Activated naive CD8-positive, alpha-beta T cell treated with anti-CD3 and anti-CD28 coated beads, Interleukin-2, amount 50 U/mL, for 24 hours (primary cell): Measurements from ENCODE around the gene TTC36.

Experiments used
- ATAC-seq: fragments of 150-1000 bp; cut with Tn5 transposase; one replicate; pipeline ENCODE4 v1.10.0; 2021
- DNase-seq: peaks from one replicate; pipeline ENCODE4 v3.0.0; 2021
- H3K27ac Mint-ChIP-seq: one replicate; pipeline ENCODE4 v1.8.0; 2021; ENCODE audit warnings: mild to moderate bottlenecking, mixed read lengths
- H3K27me3 Mint-ChIP-seq: one replicate; pipeline ENCODE4 v1.8.0; 2021; ENCODE audit warnings: mixed read lengths
- H3K36me3 Mint-ChIP-seq: one replicate; pipeline ENCODE4 v1.8.0; 2021; ENCODE audit warnings: low read depth, mixed read lengths
- H3K4me1 Mint-ChIP-seq: one replicate; pipeline ENCODE4 v1.8.0; 2021; ENCODE audit warnings: mixed read lengths
- H3K4me3 Mint-ChIP-seq: one replicate; pipeline ENCODE4 v1.8.0; 2021; ENCODE audit warnings: mild to moderate bottlenecking, moderate library complexity, mixed read lengths
- H3K9me3 Mint-ChIP-seq: one replicate; pipeline ENCODE4 v1.8.0; 2021; ENCODE audit warnings: mixed read lengths

TTC36 gene

DNA sequence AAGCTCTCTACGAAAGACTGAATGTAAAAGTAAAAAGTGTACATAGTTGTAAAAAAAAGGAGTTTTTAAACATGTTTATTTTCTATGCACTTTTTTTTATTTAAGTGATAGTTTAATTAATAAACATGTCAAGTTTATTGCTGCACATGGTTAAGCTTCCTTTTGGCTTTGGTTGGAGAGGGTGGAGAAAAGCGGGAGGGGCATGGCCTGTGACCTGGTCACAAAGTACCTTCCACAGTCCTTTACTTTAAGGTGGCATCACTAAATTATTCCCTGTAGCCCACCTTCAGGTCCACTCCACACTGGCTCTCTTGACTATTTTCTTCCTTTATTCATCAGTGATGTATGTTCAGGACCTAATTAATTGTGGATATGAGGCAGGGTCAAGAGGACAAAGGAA, 586 bp upstream of the TTC36 start:
- DNase-seq (no peak), ATAC-seq (no peak)
- no peaks in the 10 kb centered on the region for H3K27me3 Mint-ChIP-seq
- no peak overlapping the region for H3K4me3 Mint-ChIP-seq
- H3K4me1 Mint-ChIP-seq, result peaks cover 17% of the 10 kb centered on the region
- H3K9me3 Mint-ChIP-seq, result no peaks in the 10 kb centered on the region
- H3K36me3 Mint-ChIP-seq, result peaks cover 9% of the 10 kb centered on the region
- no peak overlapping the region for H3K27ac Mint-ChIP-seq

DNA sequence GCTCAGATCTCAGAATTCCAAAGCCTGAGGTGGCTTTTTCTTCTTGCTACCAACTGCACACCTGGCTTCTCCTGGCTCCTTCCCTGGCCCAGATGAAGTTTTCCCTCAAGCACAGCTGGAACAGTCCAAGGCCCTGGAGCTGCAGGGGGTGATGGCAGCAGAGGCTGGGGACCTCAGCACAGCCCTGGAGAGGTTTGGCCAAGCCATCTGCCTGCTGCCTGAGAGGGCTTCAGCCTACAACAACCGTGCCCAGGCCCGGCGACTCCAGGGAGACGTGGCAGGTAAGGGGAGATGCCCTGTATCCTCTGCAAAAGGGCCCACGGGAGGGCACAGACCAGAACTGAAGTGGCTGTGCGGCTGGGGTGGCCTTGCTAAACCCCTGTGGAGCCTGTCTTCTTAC, 1.2 kb downstream of the TTC36 start:
- Mint-ChIP-seq H3K36me3 (peaks cover 6% of the 10 kb centered on the region), H3K9me3 (no peaks in the 10 kb centered on the region), H3K4me3 (no peak overlapping the region), H3K27ac (no peak overlapping the region), H3K27me3 (no peaks in the 10 kb centered on the region), H3K4me1 (peaks cover 20% of the 10 kb centered on the region)
- ATAC-seq, result no peak
- no peak for DNase-seq

DNA sequence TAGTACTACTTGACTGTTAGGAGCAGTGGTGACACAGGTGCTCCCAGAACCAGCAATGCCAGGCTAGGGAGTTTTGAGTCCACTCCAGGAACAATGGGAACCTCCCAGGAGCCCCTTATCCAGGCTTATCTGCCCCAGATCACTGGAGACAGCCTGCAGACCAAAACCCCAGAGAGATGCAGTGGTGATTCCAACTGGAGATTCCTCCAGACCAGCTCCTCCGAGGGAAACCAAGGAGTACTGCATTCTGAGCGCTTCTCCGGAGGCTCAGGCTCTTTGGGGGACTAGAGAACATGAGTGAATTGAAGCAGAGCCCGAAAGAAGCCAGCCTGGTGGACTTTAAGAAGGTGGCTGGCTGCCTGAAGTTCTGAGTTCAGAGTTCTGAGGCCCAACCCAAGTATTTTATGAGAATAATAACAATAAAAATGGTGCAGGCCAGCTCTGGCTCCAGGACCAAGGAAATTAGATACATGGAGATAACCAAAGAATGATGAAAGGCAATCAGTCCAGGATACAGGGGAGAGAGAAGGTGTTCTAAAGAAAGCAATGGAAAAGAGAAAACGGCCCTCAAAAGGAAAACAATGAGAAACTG, 2.4 kb downstream of the TTC36 start:
- no peak for DNase-seq
- ATAC-seq, result no peak
- Mint-ChIP-seq H3K36me3 (peaks cover 6% of the 10 kb centered on the region), H3K4me3 (peak overlapping the region; percentile 89), H3K4me1 (peaks cover 20% of the 10 kb centered on the region), H3K27ac (peak overlapping the region; percentile 9), H3K9me3 (no peaks in the 10 kb centered on the region), H3K27me3 (no peaks in the 10 kb centered on the region)

DNA sequence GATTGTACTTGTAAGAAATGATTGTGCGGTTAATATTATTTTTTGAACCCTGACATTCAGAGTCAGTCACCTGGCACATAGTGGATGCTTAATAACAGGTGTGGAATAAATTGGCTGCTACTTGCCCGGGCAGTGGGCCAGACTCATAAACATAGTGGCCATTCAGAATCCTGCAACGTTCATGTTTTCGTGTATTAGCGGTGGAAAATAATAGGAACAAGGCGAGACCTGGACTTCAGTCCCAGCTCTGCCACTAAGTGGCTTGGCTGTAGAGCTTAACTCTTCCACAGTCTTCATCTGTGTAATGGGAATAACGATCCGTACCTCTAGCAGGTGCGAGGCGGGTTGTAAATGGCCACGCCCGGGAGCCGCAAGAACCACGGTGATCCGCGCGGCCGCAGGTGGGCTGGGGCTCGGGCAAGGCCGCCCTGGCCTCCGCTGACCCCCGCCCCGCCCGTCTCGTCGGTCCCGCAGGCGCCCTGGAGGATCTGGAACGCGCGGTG, 3.0 kb downstream of the TTC36 start:
- H3K36me3 Mint-ChIP-seq, result peaks cover 2% of the 10 kb centered on the region
- no peaks in the 10 kb centered on the region for H3K27me3 Mint-ChIP-seq
- H3K27ac Mint-ChIP-seq, result peak overlapping the region; percentile 43
- ATAC-seq (no peak), DNase-seq (no peak)
- H3K4me1 Mint-ChIP-seq, result peaks cover 20% of the 10 kb centered on the region
- H3K4me3 Mint-ChIP-seq, result peak overlapping the region; percentile 89
- H3K9me3 Mint-ChIP-seq, result no peaks in the 10 kb centered on the region

DNA sequence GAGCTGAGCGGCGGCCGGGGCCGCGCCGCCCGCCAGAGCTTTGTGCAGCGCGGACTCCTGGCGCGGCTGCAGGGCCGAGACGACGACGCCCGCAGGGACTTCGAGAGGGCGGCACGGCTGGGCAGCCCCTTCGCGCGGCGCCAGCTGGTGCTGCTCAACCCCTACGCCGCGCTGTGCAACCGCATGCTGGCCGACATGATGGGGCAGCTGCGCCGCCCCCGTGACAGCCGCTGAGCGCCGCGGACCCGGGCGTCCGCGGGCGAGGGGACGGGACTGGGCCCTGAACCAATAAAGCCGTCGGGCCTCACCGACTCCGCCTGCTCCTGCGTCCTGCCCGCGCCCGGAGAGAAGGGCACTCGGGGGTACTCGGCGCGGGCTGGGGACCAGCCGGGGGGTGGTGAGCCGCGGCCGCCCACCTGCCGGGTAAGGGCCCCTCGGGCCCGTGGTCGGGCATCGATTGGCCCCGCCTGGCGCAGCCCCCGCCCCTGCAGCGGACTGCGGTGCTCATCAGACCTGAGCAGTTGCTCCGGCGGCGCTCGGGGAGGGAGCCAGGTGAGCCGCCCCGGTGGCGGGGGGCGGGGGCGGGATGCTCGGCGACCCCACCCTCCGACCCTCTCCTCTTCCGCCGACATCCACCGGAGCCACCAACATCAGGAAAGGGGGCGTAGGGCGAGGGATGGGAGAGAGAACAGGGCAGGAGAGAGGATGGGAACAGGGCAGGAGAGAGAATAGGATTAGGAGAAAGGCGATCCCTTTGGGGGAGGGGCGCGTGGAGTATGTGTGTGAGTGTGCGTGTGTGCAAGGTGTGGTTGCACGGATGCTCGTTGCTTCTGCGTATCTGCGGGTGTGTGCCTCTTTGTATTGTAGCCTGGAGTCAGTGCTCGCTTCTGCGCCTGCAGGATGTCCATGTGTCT, 3.7 kb downstream of the TTC36 start, which contains the start of gene TMEM25:
TMEM25 (plus strand) TSS at position 510 of the 914 bp plus-strand sequence. CDS start 610 bp downstream, outside the sequence.
- Mint-ChIP-seq H3K36me3 (peaks cover 2% of the 10 kb centered on the region), H3K27ac (peak within 1 kb of the TSS; percentile 83)
- DNase-seq, result peak; percentile 76

GRCh38 chr11:118531597-118532084, 4.4 kb downstream of the TTC36 start:
- ATAC-seq (peak; percentile 9), DNase-seq (peak; percentile 16)
- Mint-ChIP-seq H3K4me3 (peak overlapping the region; percentile 89), H3K9me3 (no peaks in the 10 kb centered on the region), H3K36me3 (peaks cover 2% of the 10 kb centered on the region), H3K27ac (peak overlapping the region; percentile 83), H3K27me3 (no peaks in the 10 kb centered on the region), H3K4me1 (peaks cover 20% of the 10 kb centered on the region)

More for the DNA sequence above, 3.7 kb downstream of the TTC36 start, which contains the start of gene TMEM25:
- H3K4me1 Mint-ChIP-seq, result peaks cover 20% of the 10 kb centered on the region
- no peaks in the 10 kb centered on the region for H3K9me3 Mint-ChIP-seq
- H3K4me3 Mint-ChIP-seq, result peak within 1 kb of the TSS; percentile 89
- H3K27me3 Mint-ChIP-seq, result no peaks in the 10 kb centered on the region
- ATAC-seq, result peak; percentile 82

- Mint-ChIP-seq H3K4me1 (peaks cover 20% of the 10 kb centered on the region), H3K27ac (no peak overlapping the region), H3K9me3 (no peaks in the 10 kb centered on the region), H3K36me3 (peaks cover 2% of the 10 kb centered on the region), H3K4me3 (peak overlapping the region; percentile 89), H3K27me3 (no peaks in the 10 kb centered on the region)
- no peak for DNase-seq
- no peak for ATAC-seq
These were observed 4.8 kb downstream of the TTC36 start for GRCh38 chr11:118532091-118532490.

- DNase-seq, result no peak
- ATAC-seq, result no peak
- Mint-ChIP-seq H3K4me1 (peaks cover 20% of the 10 kb centered on the region), H3K36me3 (peaks cover 2% of the 10 kb centered on the region), H3K27me3 (no peaks in the 10 kb centered on the region), H3K9me3 (no peaks in the 10 kb centered on the region), H3K4me3 (no peak overlapping the region), H3K27ac (no peak overlapping the region)
These were observed 5.8 kb downstream of the TTC36 start for GRCh38 chr11:118532852-118533768.

- DNase-seq, result no peak
- Mint-ChIP-seq H3K4me1 (peaks cover 19% of the 10 kb centered on the region), H3K4me3 (no peak overlapping the region), H3K27me3 (no peaks in the 10 kb centered on the region), H3K9me3 (no peaks in the 10 kb centered on the region), H3K36me3 (peaks cover 2% of the 10 kb centered on the region), H3K27ac (no peak overlapping the region)
- ATAC-seq, result no peak
These were observed 6.8 kb downstream of the TTC36 start for GRCh38 chr11:118533769-118534729.

DNA sequence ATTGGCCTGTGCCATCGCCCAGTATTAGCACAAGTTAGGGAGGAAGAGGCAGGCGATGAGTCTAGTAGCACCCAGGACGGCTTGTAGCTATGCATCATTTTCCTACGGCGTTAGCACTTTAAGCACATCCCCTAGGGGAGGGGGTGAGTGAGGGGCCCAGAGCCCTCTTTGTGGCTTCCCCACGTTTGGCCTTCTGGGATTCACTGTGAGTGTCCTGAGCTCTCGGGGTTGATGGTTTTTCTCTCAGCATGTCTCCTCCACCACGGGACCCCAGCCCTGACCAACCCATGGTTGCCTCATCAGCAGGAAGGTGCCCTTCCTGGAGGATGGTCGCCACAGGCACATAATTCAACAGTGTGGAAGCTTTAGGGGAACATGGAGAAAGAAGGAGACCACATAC, 8.0 kb downstream of the TTC36 start:
- no peak for ATAC-seq
- H3K4me3 Mint-ChIP-seq, result no peak overlapping the region
- H3K9me3 Mint-ChIP-seq, result no peaks in the 10 kb centered on the region
- DNase-seq, result no peak
- no peak overlapping the region for H3K27ac Mint-ChIP-seq
- no peaks in the 10 kb centered on the region for H3K36me3 Mint-ChIP-seq
- peaks cover 8% of the 10 kb centered on the region for H3K4me1 Mint-ChIP-seq
- no peaks in the 10 kb centered on the region for H3K27me3 Mint-ChIP-seq

- H3K36me3 Mint-ChIP-seq, result no peaks in the 10 kb centered on the region
- no peaks in the 10 kb centered on the region for H3K27me3 Mint-ChIP-seq
- no peak overlapping the region for H3K27ac Mint-ChIP-seq
- H3K4me1 Mint-ChIP-seq, result peaks cover 2% of the 10 kb centered on the region
- H3K9me3 Mint-ChIP-seq, result no peaks in the 10 kb centered on the region
- ATAC-seq (no peak), DNase-seq (no peak)
- H3K4me3 Mint-ChIP-seq, result no peak overlapping the region
These were observed 9.5 kb downstream of the TTC36 start for GRCh38 chr11:118536726-118537125.

- H3K27me3 Mint-ChIP-seq, result no peaks in the 10 kb centered on the region
- no peaks in the 10 kb centered on the region for H3K4me1 Mint-ChIP-seq
- H3K9me3 Mint-ChIP-seq, result no peaks in the 10 kb centered on the region
- no peak overlapping the region for H3K4me3 Mint-ChIP-seq
- DNase-seq (no peak), ATAC-seq (no peak)
- H3K27ac Mint-ChIP-seq, result no peak overlapping the region
- H3K36me3 Mint-ChIP-seq, result no peaks in the 10 kb centered on the region
These were observed 10.2 kb downstream of the TTC36 start for GRCh38 chr11:118537409-118537980.
